Breast epithelium (tissue), 4 donors: ENCODE data around the gene EXPH5. TPM values are rescaled to one million over a fixed set of nuclear protein-coding genes. Genes with fewer than 3 reads are reported as not detected.

ENCODE experiments used
- DNase-seq, 2 donors: peaks; one replicate each; pipeline ENCODE4 v3.0.0-alpha.2; 2019; ENCODE audit warnings: low spot score in 2 of 2
- H3K27ac ChIP-seq, 2 donors: fragments of 200-600 bp; sonication (generic) in 1 of 2; one replicate each; pipeline ENCODE4 v1.5.1; 2016 to 2019; ENCODE audit warnings: mild to moderate bottlenecking in 1 of 2
- H3K27me3 ChIP-seq, 2 donors: fragments of 200-600 bp; sonication (generic) in 1 of 2; one replicate each; pipeline versions ENCODE4 v1.5.1 to v1.6.0; 2017 to 2019; ENCODE audit warnings: control low read depth in 1 of 2, mild to moderate bottlenecking in 1 of 2
- H3K36me3 ChIP-seq: fragments of 200-600 bp; one replicate; pipeline ENCODE4 v1.5.1; 2019
- H3K4me1 ChIP-seq, 2 donors: fragments of 200-600 bp; sonication (generic); one replicate each; pipeline ENCODE4 v1.5.1; 2016 to 2019; ENCODE audit warnings: control low read depth in 1 of 2
- H3K4me3 ChIP-seq, 3 donors: fragments of 200-600 bp; sonication (generic); 1 replicate in 2 of 3; 2 replicates in 1 of 3; pipeline ENCODE4 v1.5.1; 2016 to 2019; ENCODE audit warnings: mild to moderate bottlenecking in 3 of 3, moderate library complexity in 2 of 3
- H3K9me3 ChIP-seq, 2 donors: fragments of 200-600 bp; sonication (generic) in 1 of 2; one replicate each; pipeline ENCODE4 v1.5.1; 2016 to 2019; ENCODE audit warnings: control low read depth in 1 of 2
- CTCF ChIP-seq, 3 donors: fragments of 450-650 bp; IDR thresholded peaks; one replicate each; pipeline ENCODE4 v1.5.1; 2016 to 2017; ENCODE audit warnings: antibody characterized with exemption in 3 of 3, mild to moderate bottlenecking in 3 of 3, moderate library complexity in 3 of 3
- POLR2A ChIP-seq: fragments of 450-650 bp; IDR thresholded peaks from one replicate; pipeline ENCODE4 v1.6.1; 2016; ENCODE audit warnings: antibody characterized with exemption, mild to moderate bottlenecking, moderate library complexity
- POLR2AphosphoS5 ChIP-seq, 3 donors: sonication (generic); formaldehyde crosslinking; IDR thresholded peaks; one replicate each; pipeline ENCODE4 v1.6.1; 2017; ENCODE audit warnings: antibody characterized with exemption in 3 of 3
- intact Hi-C: fragments of 100-400 bp; cut with DNase I; formaldehyde crosslinking; loops from one replicate; pipeline ENCODE4 v1.15.1; 2023; ENCODE audit warnings: low total_unique reads
- total RNA-seq, 3 donors: library from RNA; depleted of rRNA; stranded (reverse); fragments of >200 nt; gene quantifications; one replicate each; pipeline ENCODE4 v1.1.0, GENCODE V29; 2016

The EXPH5 gene
- total RNA-seq, 3 donors from 2014 or later, result 3.2 to 16.8 (median 8.8) TPM

- H3K9me3 ChIP-seq, result no peaks in the 10 kb centered on the region
- intact Hi-C loops, result no loop called here
- TF ChIP-seq POLR2A (no peak), POLR2AphosphoS5 (IDR thresholded peaks at IDR 0.05) (no peak), CTCF (IDR thresholded peaks at IDR 0.05) (no peak)
Measured at GRCh38 chr11:108543316-108543964, 50.1 kb downstream of the EXPH5 start.

GRCh38 chr11:108541531-108541930 lies 52.0 kb downstream of the EXPH5 start:
- no peak for TF ChIP-seq CTCF (IDR thresholded peaks at IDR 0.05)
- TF ChIP-seq POLR2AphosphoS5 (IDR thresholded peaks at IDR 0.05), result no peak
- TF ChIP-seq POLR2A, result no peak
- H3K4me3 ChIP-seq, result no peak overlapping the region
- intact Hi-C loops, result no loop called here
- DNase-seq, result no peak
- no peaks in the 10 kb centered on the region for H3K9me3 ChIP-seq
- no peaks in the 10 kb centered on the region for H3K36me3 ChIP-seq
- no peak overlapping the region for H3K27ac ChIP-seq
- H3K4me1 ChIP-seq, result no peaks in the 10 kb centered on the region
- no peaks in the 10 kb centered on the region for H3K27me3 ChIP-seq

More at GRCh38 chr11:108543316-108543964, 50.1 kb downstream of the EXPH5 start:
- Histone ChIP-seq H3K4me3 (no peak overlapping the region), H3K27ac (no peak overlapping the region), H3K27me3 (no peaks in the 10 kb centered on the region), H3K36me3 (no peaks in the 10 kb centered on the region), H3K4me1 (no peaks in the 10 kb centered on the region)
- no peak for DNase-seq

GRCh38 chr11:108538502-108538901 lies 55.1 kb downstream of the EXPH5 start:
- Histone ChIP-seq H3K9me3 (no peaks in the 10 kb centered on the region), H3K36me3 (no peaks in the 10 kb centered on the region), H3K27ac (peak overlapping the region in 1 of 2 donors; percentile 70), H3K4me3 (no peak overlapping the region), H3K4me1 (no peaks in the 10 kb centered on the region), H3K27me3 (no peaks in the 10 kb centered on the region)
- no peak for TF ChIP-seq POLR2AphosphoS5 (IDR thresholded peaks at IDR 0.05)
- no peak for TF ChIP-seq CTCF (IDR thresholded peaks at IDR 0.05)
- no peak for TF ChIP-seq POLR2A
- no peak for DNase-seq
- intact Hi-C loops, result no loop called here

DNA sequence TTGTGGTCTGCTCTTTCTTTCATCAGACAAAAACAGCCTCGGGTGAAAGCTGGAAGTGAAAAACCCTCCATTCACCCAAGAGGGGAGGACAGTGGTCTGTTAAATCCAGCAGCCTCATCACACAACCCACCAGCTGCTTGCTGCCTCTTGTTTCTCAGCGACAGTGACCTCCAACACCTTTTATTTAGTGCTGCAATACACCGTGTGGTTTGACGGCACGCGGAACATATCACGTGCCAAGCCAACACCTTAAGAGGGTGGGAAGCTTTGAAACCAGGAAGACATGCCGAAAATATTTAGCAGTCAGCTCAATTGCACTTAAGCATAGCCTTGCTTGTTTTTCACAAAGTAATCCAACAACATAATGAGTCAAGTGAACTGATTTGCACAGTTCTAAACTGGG lies 55.5 kb downstream of the EXPH5 start:
- Histone ChIP-seq H3K27me3 (no peaks in the 10 kb centered on the region), H3K4me1 (no peaks in the 10 kb centered on the region), H3K9me3 (no peaks in the 10 kb centered on the region), H3K36me3 (no peaks in the 10 kb centered on the region), H3K27ac (peak overlapping the region in 1 of 2 donors; percentile 70), H3K4me3 (no peak overlapping the region)
- intact Hi-C loops, result no loop called here
- DNase-seq, result peak in 1 of 2 donors; percentile 52
- TF ChIP-seq CTCF (IDR thresholded peaks at IDR 0.05) (no peak), POLR2AphosphoS5 (IDR thresholded peaks at IDR 0.05) (no peak), POLR2A (no peak)

- no peak for TF ChIP-seq POLR2A
- no peak for TF ChIP-seq CTCF (IDR thresholded peaks at IDR 0.05)
- no peak for TF ChIP-seq POLR2AphosphoS5 (IDR thresholded peaks at IDR 0.05)
- H3K27me3 ChIP-seq, result no peaks in the 10 kb centered on the region
- no peak overlapping the region for H3K4me3 ChIP-seq
- intact Hi-C loops, result no loop called here
- H3K36me3 ChIP-seq, result no peaks in the 10 kb centered on the region
- no peaks in the 10 kb centered on the region for H3K4me1 ChIP-seq
- DNase-seq, result no peak
- H3K27ac ChIP-seq, result no peak overlapping the region
- no peaks in the 10 kb centered on the region for H3K9me3 ChIP-seq
Measured at GRCh38 chr11:108536783-108537182, 56.8 kb downstream of the EXPH5 start.
